Body of pancreas (tissue), 4 donors: ENCODE data around the gene FNTB. TPM values are rescaled to one million over a fixed set of nuclear protein-coding genes. Genes with fewer than 3 reads are reported as not detected.

Experiments
- ATAC-seq: fragments of 150-250 bp; one replicate; pipeline ENCODE4 v1.9.1; 2016
- DNase-seq, 4 donors: peaks; one replicate each; pipeline ENCODE4 v3.0.0-alpha.2; 2019
- H3K27ac ChIP-seq, 4 donors: fragments of 200-600 bp; sonication (generic); 1 replicate in 3 of 4; 2 replicates in 1 of 4; pipeline versions ENCODE4 v1.5.1 to v1.6.1; 2016 to 2019; ENCODE audit warnings: mild to moderate bottlenecking in 1 of 4, mixed read lengths in 1 of 4, moderate library complexity in 1 of 4
- H3K27me3 ChIP-seq, 2 donors: fragments of 200-600 bp; sonication (generic); one replicate each; pipeline ENCODE4 v1.6.0; 2016; ENCODE audit warnings: mild to moderate bottlenecking in 1 of 2
- H3K36me3 ChIP-seq, 2 donors: fragments of 200-600 bp; sonication (generic); replicated peaks in 1 of 2; 2 replicates each; pipeline ENCODE4 v1.5.1; 2016; ENCODE audit warnings: low read depth in 2 of 2; ENCODE audit not compliant: insufficient read depth in 1 of 2
- H3K4me1 ChIP-seq: fragments of 200-600 bp; sonication (generic); one replicate; pipeline ENCODE4 v1.6.0; 2016
- H3K4me3 ChIP-seq, 2 donors: fragments of 200-600 bp; sonication (generic); 1 replicate in 1 of 2; 2 replicates in 1 of 2; pipeline ENCODE4 v1.5.1; 2016 to 2019
- H3K9me3 ChIP-seq, 3 donors: fragments of 200-600 bp; sonication (generic); 1 replicate in 2 of 3; 2 replicates in 1 of 3; pipeline ENCODE4 v1.5.1; 2016
- POLR2A ChIP-seq, 3 donors: fragments of 450-650 bp; IDR thresholded peaks; one replicate each; pipeline ENCODE4 v1.6.1; 2016; ENCODE audit warnings: antibody characterized with exemption in 3 of 3, mild to moderate bottlenecking in 2 of 3
- WGBS, 2 donors: methylation state at CpG; one replicate each; pipeline ENCODE4 v1.1.5; 2017; 5-methylcytosine and 5-hydroxymethylcytosine counted together
- intact Hi-C: fragments of 100-400 bp; cut with DNase I; formaldehyde crosslinking; loops from one replicate; pipeline ENCODE4 v1.15.1; 2023
- total RNA-seq, 2 donors: library from RNA; depleted of rRNA; stranded (reverse); fragments of >200 nt; gene quantifications; one replicate each; pipeline ENCODE4 v1.1.0, GENCODE V29; 2016
- TF ChIP-seq, protein P1 (sequence below), 7 experiments: fragments of 450-650 bp in 4 of 7; fragments of 200-600 bp in 3 of 7; sonication (generic) in 3 of 7; IDR thresholded peaks; one replicate each; pipeline ENCODE4 v1.5.1; 2016 to 2019; ENCODE audit warnings: antibody characterized with exemption in 7 of 7

Gene FNTB
- total RNA-seq, 2 donors from 2014 or later = 6.7 to 8.6 TPM

DNA sequence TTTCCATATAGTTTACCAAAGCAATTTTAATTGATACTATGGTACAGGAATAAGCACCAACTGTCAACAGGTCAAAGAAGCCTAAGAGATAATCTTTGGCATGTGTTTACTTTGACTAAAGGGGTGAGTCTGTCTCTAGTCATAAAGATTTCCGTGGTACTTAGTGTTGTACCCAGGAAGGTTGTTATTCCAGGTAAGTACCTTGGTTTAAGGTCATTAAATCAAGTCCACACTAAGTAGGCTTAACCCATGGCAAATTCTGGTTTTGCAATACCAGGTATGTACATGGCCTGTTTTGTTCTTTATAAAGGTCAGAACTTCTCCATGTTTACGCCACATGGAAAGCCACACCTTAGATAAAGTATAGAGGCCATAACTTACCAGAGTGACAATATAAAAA, 105.7 kb downstream of the FNTB start:
- Histone ChIP-seq H3K9me3 (peaks cover 0 to 2% (median 0%) of the 10 kb centered on the region in 3 donors), H3K36me3 (peaks cover 0 to 38% of the 10 kb centered on the region in 2 donors), H3K4me1 (peaks cover 20% of the 10 kb centered on the region), H3K27ac (no peak overlapping the region), H3K4me3 (no peak overlapping the region), H3K27me3 (no peaks in the 10 kb centered on the region)
- DNase-seq (no peak), ATAC-seq (no peak)
- intact Hi-C loops = no loop called here
- no peak for TF ChIP-seq POLR2A (IDR thresholded peaks at IDR 0.05)
- TF ChIP-seq, protein P1, sequence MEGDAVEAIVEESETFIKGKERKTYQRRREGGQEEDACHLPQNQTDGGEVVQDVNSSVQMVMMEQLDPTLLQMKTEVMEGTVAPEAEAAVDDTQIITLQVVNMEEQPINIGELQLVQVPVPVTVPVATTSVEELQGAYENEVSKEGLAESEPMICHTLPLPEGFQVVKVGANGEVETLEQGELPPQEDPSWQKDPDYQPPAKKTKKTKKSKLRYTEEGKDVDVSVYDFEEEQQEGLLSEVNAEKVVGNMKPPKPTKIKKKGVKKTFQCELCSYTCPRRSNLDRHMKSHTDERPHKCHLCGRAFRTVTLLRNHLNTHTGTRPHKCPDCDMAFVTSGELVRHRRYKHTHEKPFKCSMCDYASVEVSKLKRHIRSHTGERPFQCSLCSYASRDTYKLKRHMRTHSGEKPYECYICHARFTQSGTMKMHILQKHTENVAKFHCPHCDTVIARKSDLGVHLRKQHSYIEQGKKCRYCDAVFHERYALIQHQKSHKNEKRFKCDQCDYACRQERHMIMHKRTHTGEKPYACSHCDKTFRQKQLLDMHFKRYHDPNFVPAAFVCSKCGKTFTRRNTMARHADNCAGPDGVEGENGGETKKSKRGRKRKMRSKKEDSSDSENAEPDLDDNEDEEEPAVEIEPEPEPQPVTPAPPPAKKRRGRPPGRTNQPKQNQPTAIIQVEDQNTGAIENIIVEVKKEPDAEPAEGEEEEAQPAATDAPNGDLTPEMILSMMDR (IDR thresholded peaks at IDR 0.05) = no peak
- 70 to 79% methylated on average over 2 of the region's 2 CpGs for WGBS, 2 donors

DNA sequence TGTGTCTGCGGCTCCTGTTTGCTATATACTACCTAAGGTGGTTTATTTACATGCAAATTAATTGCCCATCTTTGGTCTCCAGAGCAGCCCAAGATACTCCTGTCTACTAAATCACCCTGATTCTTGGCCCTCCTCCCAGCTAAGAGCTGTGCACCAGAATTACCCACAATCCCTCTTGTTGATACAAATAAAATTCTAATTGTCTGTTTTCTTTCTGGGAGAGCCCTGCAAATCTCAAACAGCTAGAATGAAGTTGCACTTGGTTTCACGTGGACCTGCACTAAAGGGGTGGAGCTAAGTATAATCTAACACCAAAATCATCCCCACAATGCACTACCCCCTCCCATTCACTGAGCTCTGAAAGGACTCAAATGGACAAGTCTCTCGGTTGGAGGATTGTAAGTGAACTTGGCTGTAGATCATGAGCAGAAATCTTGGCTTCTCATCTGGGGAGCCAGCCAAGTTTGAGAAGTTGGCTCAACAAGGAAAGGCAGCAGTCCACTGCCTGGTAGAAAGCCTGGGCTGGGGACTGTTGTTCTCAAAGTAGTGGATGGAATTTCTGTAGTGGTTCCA, 109.0 kb downstream of the FNTB start:
- intact Hi-C loops = no loop called here
- 37 to 39% methylated on average over 3 of the region's 3 CpGs for WGBS, 2 donors
- Histone ChIP-seq H3K9me3 (no peaks in the 10 kb centered on the region), H3K27me3 (no peaks in the 10 kb centered on the region), H3K4me1 (peaks cover 30% of the 10 kb centered on the region), H3K36me3 (peaks cover 0 to 24% of the 10 kb centered on the region in 2 donors), H3K4me3 (no peak overlapping the region), H3K27ac (peak overlapping the region in 2 of 4 donors; percentile 22 to 29)
- no peak for TF ChIP-seq POLR2A (IDR thresholded peaks at IDR 0.05)
- TF ChIP-seq, protein P1 (IDR thresholded peaks at IDR 0.05) = no peak
- ATAC-seq = peak; percentile 60
- DNase-seq = peak; percentile 26 to 53 (median 45)

DNA sequence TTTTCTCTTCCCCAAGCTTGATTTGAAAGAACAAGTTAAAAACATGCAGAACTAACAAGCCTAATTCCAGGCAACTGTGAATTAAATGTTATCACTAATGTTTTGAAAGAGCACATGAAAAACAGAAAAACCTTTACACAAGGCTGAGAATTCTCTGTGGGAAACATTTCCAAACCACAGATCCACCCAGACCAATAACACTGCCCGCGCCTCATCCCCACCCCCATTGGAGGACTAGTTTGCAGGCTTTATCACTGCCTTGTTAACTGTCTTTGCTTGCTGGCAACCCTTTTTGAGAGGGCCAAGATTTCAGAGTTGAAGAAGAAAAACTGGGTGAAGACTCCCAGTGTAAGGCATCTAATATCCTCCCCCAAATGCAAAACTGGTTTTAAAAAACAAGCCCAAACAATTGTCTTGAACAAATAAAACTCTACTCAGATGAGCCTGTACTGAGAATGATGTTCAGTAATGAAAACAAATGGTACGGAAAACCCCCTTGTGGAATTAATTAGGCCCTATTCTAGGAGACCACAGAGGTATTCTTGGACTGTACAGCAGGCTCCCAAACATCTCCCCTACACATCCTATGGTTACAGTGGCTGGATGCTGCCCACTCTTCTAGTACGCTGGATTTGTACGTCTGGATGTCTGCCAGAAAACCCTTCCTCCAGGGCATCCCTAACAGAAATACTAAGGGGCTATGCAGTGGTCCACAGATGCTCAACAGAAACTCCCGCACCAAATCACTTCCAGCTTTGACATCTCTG, 109.8 kb downstream of the FNTB start:
- DNase-seq (no peak), ATAC-seq (no peak)
- no peak overlapping the region for H3K4me3 ChIP-seq
- WGBS, 2 donors = 72 to 83% methylated on average over 6 of the region's 6 CpGs
- no peak for TF ChIP-seq POLR2A (IDR thresholded peaks at IDR 0.05)
- TF ChIP-seq, protein P1 (IDR thresholded peaks at IDR 0.05) = no peak
- peak overlapping the region in 2 of 4 donors; percentile 22 to 29 for H3K27ac ChIP-seq
- peaks cover 36% of the 10 kb centered on the region for H3K4me1 ChIP-seq
- no peaks in the 10 kb centered on the region for H3K9me3 ChIP-seq
- intact Hi-C loops = no loop called here
- no peaks in the 10 kb centered on the region for H3K27me3 ChIP-seq
- peaks cover 0 to 19% of the 10 kb centered on the region in 2 donors for H3K36me3 ChIP-seq

DNA sequence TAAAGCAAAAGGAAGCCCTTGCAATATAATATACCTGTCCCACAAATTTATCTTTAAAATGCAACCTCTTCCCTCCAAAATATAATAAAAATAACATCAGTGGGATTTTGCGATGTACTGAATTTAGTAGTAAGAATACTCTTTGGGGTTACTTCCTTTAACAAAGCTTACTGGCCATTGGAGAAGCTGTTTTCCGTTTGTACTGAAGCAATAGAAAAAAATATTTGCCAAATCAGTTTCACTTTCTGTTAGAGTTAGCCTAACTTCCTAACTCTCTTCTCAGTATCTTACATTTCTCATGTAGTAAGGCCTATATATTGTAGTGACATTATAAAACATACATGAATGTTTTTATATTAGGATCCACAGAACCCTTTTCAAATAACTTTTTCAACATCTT, 111.9 kb downstream of the FNTB start:
- 43 to 49% methylated on average over 2 of the region's 2 CpGs for WGBS, 2 donors
- ATAC-seq (no peak), DNase-seq (no peak)
- H3K4me1 ChIP-seq = peaks cover 41% of the 10 kb centered on the region
- no peak overlapping the region for H3K4me3 ChIP-seq
- intact Hi-C loops = no loop called here
- no peaks in the 10 kb centered on the region for H3K27me3 ChIP-seq
- TF ChIP-seq, protein P1 (IDR thresholded peaks at IDR 0.05) = no peak
- TF ChIP-seq POLR2A (IDR thresholded peaks at IDR 0.05) = no peak
- peak overlapping the region in 1 of 4 donors; percentile 48 for H3K27ac ChIP-seq
- no peaks in the 10 kb centered on the region for H3K9me3 ChIP-seq
- peaks cover 0 to 2% of the 10 kb centered on the region in 2 donors for H3K36me3 ChIP-seq
